IMR-90 (cell line): Measurements from ENCODE around the gene FMN1. TPM values are rescaled to one million over a fixed set of nuclear protein-coding genes. Genes with fewer than 3 reads are reported as not detected.

Experiments used
- ATAC-seq: fragments of 200-7000 bp; cut with Tn5 transposase; 2 replicates; pipeline ENCODE4 v1.9.1; 2020; ENCODE audit warnings: low read depth, mild to moderate bottlenecking, moderate library complexity
- BruUV-seq: library from RNA; stranded (reverse); fragments of 400-500 nt; replicated peaks from 2 replicates; lab custom pipeline; 2021; lab: Mats Ljungman, UMichigan
- CTCF ChIA-PET: fragments of 300-600 bp; formaldehyde crosslinking; extraction: SDS; loops from one replicate; lab custom pipeline; 2021; ENCODE audit warnings: antibody characterized with exemption; lab: Yijun Ruan, JAX
- POLR2A ChIA-PET: fragments of 300-600 bp; sonication (Branson Sonifier 250); formaldehyde crosslinking; loops from one replicate; lab custom pipeline; 2022; ENCODE audit warnings: antibody characterized with exemption; ENCODE audit not compliant: unreplicated experiment; lab: Charles Lee
- DNase-seq: peaks from one replicate; pipeline ENCODE4 v3.0.0; 2013
- H2AFZ ChIP-seq: replicated peaks from 2 replicates; pipeline ENCODE3; 2013; ENCODE audit warnings: low read length, mild to moderate bottlenecking; ENCODE audit not compliant: poor library complexity
- H2AK5ac ChIP-seq: 2 replicates; pipeline ENCODE4 v1.6.1; 2013; ENCODE audit warnings: low read depth, low read length, inconsistent platforms
- H2AK9ac ChIP-seq: replicated peaks from 2 replicates; pipeline ENCODE3; 2013; ENCODE audit warnings: mild to moderate bottlenecking, low read depth, low read length, moderate library complexity; ENCODE audit not compliant: poor library complexity
- H2BK120ac ChIP-seq: 2 replicates; pipeline ENCODE4 v1.6.1; 2013; ENCODE audit warnings: low read depth, low read length, inconsistent platforms
- H2BK15ac ChIP-seq: 3 replicates; pipeline ENCODE4 v1.6.1; 2013; ENCODE audit warnings: low read depth, low read length, inconsistent platforms
- H2BK20ac ChIP-seq: 2 replicates; pipeline ENCODE4 v1.6.1; 2013; ENCODE audit warnings: low read depth, mild to moderate bottlenecking, inconsistent platforms, low read length, moderate library complexity
- H2BK5ac ChIP-seq: 2 replicates; pipeline ENCODE4 v1.6.1; 2013; ENCODE audit warnings: mild to moderate bottlenecking, low read depth, low read length, inconsistent platforms; ENCODE audit not compliant: poor library complexity, severe bottlenecking
- H3K14ac ChIP-seq: replicated peaks from 2 replicates; pipeline ENCODE4 v1.6.1; 2013; ENCODE audit warnings: low read depth, low read length, inconsistent platforms
- H3K18ac ChIP-seq: 2 replicates; pipeline ENCODE4 v1.6.1; 2013; ENCODE audit warnings: low read depth, low read length, control low read depth
- H3K23ac ChIP-seq: 2 replicates; pipeline ENCODE4 v1.6.1; 2013; ENCODE audit warnings: low read depth, low read length, inconsistent platforms
- H3K27ac ChIP-seq: 2 replicates; pipeline ENCODE4 v1.5.1; 2013; ENCODE audit warnings: mild to moderate bottlenecking, control low read depth, low read length; ENCODE audit not compliant: insufficient read depth
- H3K27me3 ChIP-seq: 2 replicates; pipeline ENCODE4 v1.6.1; 2013; ENCODE audit warnings: low read length; ENCODE audit not compliant: control insufficient read depth, insufficient read depth
- H3K36me3 ChIP-seq: 2 replicates; pipeline ENCODE4 v1.6.1; 2013; ENCODE audit warnings: low read length, mixed read lengths; ENCODE audit not compliant: control insufficient read depth, insufficient read depth
- H3K4ac ChIP-seq: 2 replicates; pipeline ENCODE4 v1.6.1; 2013; ENCODE audit warnings: low read depth, low read length, inconsistent platforms
- H3K4me1 ChIP-seq: 2 replicates; pipeline ENCODE4 v1.6.1; 2013; ENCODE audit warnings: low read length, mixed read lengths; ENCODE audit not compliant: control insufficient read depth, insufficient read depth
- H3K4me2 ChIP-seq: 2 replicates; pipeline ENCODE4 v1.6.1; 2013; ENCODE audit warnings: low read depth, mild to moderate bottlenecking, control low read depth, low read length, moderate library complexity
- H3K4me3 ChIP-seq: 2 replicates; pipeline ENCODE4 v1.5.1; 2013; ENCODE audit warnings: low read depth, mild to moderate bottlenecking, control low read depth, low read length, moderate library complexity; ENCODE audit not compliant: insufficient read depth
- H3K56ac ChIP-seq: 2 replicates; pipeline ENCODE4 v1.6.1; 2013; ENCODE audit warnings: low read length, inconsistent platforms; ENCODE audit not compliant: insufficient read depth; ENCODE audit errors: extremely low read depth
- H3K79me1 ChIP-seq, 2 experiments: 2 replicates each; pipeline ENCODE4 v1.6.1; 2013; ENCODE audit warnings: low read length in 2 of 2, inconsistent platforms in 1 of 2, low read depth in 1 of 2
- H3K9ac ChIP-seq: 2 replicates; pipeline ENCODE4 v1.6.1; 2013; ENCODE audit warnings: low read depth, low read length, control low read depth
- H3K9me1 ChIP-seq: 2 replicates; pipeline ENCODE4 v1.6.1; 2013; ENCODE audit warnings: low read length, inconsistent platforms; ENCODE audit not compliant: insufficient read depth
- H3K9me3 ChIP-seq: 2 replicates; pipeline ENCODE4 v1.6.1; 2013; ENCODE audit warnings: low read length; ENCODE audit not compliant: control insufficient read depth, insufficient read depth
- H4K20me1 ChIP-seq: 2 replicates; pipeline ENCODE4 v1.6.1; 2013; ENCODE audit warnings: low read length, inconsistent platforms; ENCODE audit not compliant: insufficient read depth
- H4K5ac ChIP-seq: 2 replicates; pipeline ENCODE4 v1.6.1; 2013; ENCODE audit warnings: mild to moderate bottlenecking, low read depth, low read length, control low read depth
- H4K8ac ChIP-seq, 2 experiments: 2 replicates each; pipeline ENCODE4 v1.6.1; 2013; ENCODE audit warnings: low read depth in 2 of 2, low read length in 2 of 2, control low read depth in 1 of 2, inconsistent platforms in 1 of 2
- H4K91ac ChIP-seq: 2 replicates; pipeline ENCODE4 v1.6.1; 2013; ENCODE audit warnings: low read depth, low read length, inconsistent platforms; ENCODE audit not compliant: insufficient read depth
- BHLHE40 ChIP-seq: fragments of 150-350 bp; IDR thresholded peaks from 2 replicates; pipeline ENCODE4 v1.6.1; 2016; ENCODE audit warnings: mild to moderate bottlenecking, low read depth, low read length
- CEBPB ChIP-seq: IDR thresholded peaks from 2 replicates; pipeline ENCODE4 v1.6.1; 2012; ENCODE audit warnings: low read depth, low read length, improper control_type of control experiment
- CHD1 ChIP-seq: IDR thresholded peaks from 2 replicates; pipeline ENCODE4 v1.6.1; 2012; ENCODE audit warnings: low read depth, low read length, improper control_type of control experiment
- FOS ChIP-seq: fragments of 150-350 bp; IDR thresholded peaks from 2 replicates; pipeline ENCODE4 v1.6.1; 2016; ENCODE audit warnings: low read depth, low read length
- MXI1 ChIP-seq: IDR thresholded peaks from 2 replicates; pipeline ENCODE4 v1.6.1; 2012; ENCODE audit warnings: low read depth, mild to moderate bottlenecking, low read length, moderate library complexity, borderline replicate concordance
- NFE2L2 ChIP-seq: fragments of 150-350 bp; IDR thresholded peaks from 2 replicates; pipeline ENCODE4 v1.6.1; 2016; ENCODE audit warnings: low read depth, mild to moderate bottlenecking, low read length
- POLR2A ChIP-seq: IDR thresholded peaks from 2 replicates; pipeline ENCODE4 v1.6.1; 2012; ENCODE audit warnings: mild to moderate bottlenecking, low read depth, low read length
- RAD21 ChIP-seq: IDR thresholded peaks from 2 replicates; pipeline ENCODE4 v1.6.1; 2012; ENCODE audit warnings: low read length, improper control_type of control experiment
- RCOR1 ChIP-seq: IDR thresholded peaks from 2 replicates; pipeline ENCODE4 v1.6.1; 2012; ENCODE audit warnings: mild to moderate bottlenecking, low read length, improper control_type of control experiment; ENCODE audit not compliant: insufficient replicate concordance
- RFX5 ChIP-seq: IDR thresholded peaks from 2 replicates; pipeline ENCODE4 v1.8.0; 2012; ENCODE audit warnings: low read depth, mild to moderate bottlenecking, low read length, moderate library complexity
- SMC3 ChIP-seq: fragments of 150-350 bp; IDR thresholded peaks from 2 replicates; pipeline ENCODE4 v1.6.1; 2016; ENCODE audit warnings: low read depth, mild to moderate bottlenecking, antibody characterized with exemption, low read length, moderate library complexity
- WGBS, 2 experiments: methylation state at CpG; one replicate each; pipeline versions ENCODE4 v1.1.5 to v1.1.7; 2013; ENCODE audit warnings: missing lambda C conversion rate in 2 of 2; ENCODE audit not compliant: insufficient read length in 1 of 2; ENCODE audit errors: extremely low coverage in 2 of 2; 5-methylcytosine and 5-hydroxymethylcytosine counted together
- dilution Hi-C: fragments of 300-500 bp; cut with HindIII; formaldehyde crosslinking; loops from one replicate; pipeline ENCODE4 v1.14.3; 2018; ENCODE audit warnings: low sequenced_read_pairs; ENCODE audit not compliant: unreplicated experiment
- in situ Hi-C: fragments of 300-500 bp; cut with MboI; formaldehyde crosslinking; loops from 3 replicates; pipeline ENCODE4 v1.14.3; 2019; ENCODE audit warnings: low sequenced_read_pairs, inconsistent platforms, mixed read lengths
- intact Hi-C: fragments of 100-400 bp; cut with micrococcal nuclease; formaldehyde crosslinking; loops from 2 replicates; pipeline ENCODE4 v1.10.0; 2022
- polyA plus RNA-seq, 3 experiments: library from polyadenylated mRNA; depleted of rRNA; stranded (reverse); fragments of >200 nt; gene quantifications; 2 replicates each; pipeline ENCODE4 v1.2.3, GENCODE V29; 2012; ENCODE audit warnings: low replicate concordance in 1 of 3
- total RNA-seq: library from RNA; depleted of rRNA; stranded (reverse); fragments of >200 nt; gene quantifications from 2 replicates; pipeline ENCODE4 v1.2.3, GENCODE V29; 2012
- TF ChIP-seq, protein P1 (sequence below): conservative IDR thresholded peaks from 2 replicates; pipeline ENCODE4 v1.5.1; 2012; ENCODE audit warnings: mild to moderate bottlenecking, low read depth, low read length, improper control_type of control experiment
- TF ChIP-seq, protein P2 (sequence below): fragments of 150-350 bp; IDR thresholded peaks from 2 replicates; pipeline ENCODE4 v1.6.1; 2017; ENCODE audit warnings: mild to moderate bottlenecking, antibody characterized with exemption, low read length, low read depth
- TF ChIP-seq, protein P3 (sequence below): fragments of 150-350 bp; IDR thresholded peaks from 2 replicates; pipeline ENCODE4 v1.6.1; 2016; ENCODE audit warnings: low read depth, mild to moderate bottlenecking, low read length, moderate library complexity, borderline replicate concordance

FMN1 gene
- total and polyA plus RNA-seq, 2 of the 4 experiments (the other 2 are of a cell fraction) = 7.3 to 17.6 TPM

DNA sequence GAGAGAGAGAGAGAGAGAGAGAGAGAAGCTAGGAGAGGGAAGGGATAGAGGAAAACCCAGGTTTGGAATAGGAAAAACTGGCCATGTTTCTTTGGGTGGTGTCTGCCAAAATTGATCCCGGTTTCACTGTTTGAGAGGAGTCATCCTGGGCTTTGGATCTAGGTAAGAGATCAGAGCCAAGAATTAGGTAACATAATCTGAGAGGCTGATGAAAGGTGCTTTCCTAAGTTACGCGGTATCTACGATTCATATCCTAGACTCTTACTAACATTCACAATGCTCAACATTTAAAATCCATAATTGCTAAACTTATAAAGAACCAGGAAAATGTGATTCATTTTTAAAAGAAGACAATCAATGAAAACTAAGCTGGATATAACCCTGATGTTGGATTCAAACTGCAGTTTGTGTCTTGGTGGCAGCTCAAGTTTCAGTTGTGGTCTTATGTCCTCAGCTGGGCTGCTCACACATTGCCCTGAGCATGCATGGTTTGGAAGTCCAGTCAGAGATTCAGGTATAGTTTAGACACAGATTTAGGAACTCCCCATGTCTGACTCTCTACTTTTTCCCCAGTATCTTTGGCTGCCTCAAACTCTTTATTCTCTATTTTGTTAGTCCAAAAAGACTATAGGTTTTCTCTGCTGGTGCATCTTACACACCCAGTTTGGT lies 42.5 kb upstream of the FMN1 start:
- in situ Hi-C loops = loop anchor here (10.0 kb wide), 1 partner anchor 468 kb away; no protein-coding TSS in a partner anchor
- ChIA-PET POLR2A (interaction anchor here (0.6 kb wide), 1 partner anchor 21 kb away, joined by 5 read pairs; no protein-coding TSS in a partner anchor), CTCF (interaction anchor here (1.4 kb wide), 1 partner anchor 464 kb away, joined by 5 read pairs; no protein-coding TSS in a partner anchor)
- H3K4me3 ChIP-seq = no peak overlapping the region
- H3K4me1 ChIP-seq = no peaks in the 10 kb centered on the region
- no peak overlapping the region for H3K9ac ChIP-seq
- no peaks in the 10 kb centered on the region for H3K9me3 ChIP-seq
- H3K4me2 ChIP-seq = no peak overlapping the region
- no peak overlapping the region for H2AK5ac ChIP-seq
- H3K56ac ChIP-seq = no peak overlapping the region
- TF ChIP-seq, protein P1, sequence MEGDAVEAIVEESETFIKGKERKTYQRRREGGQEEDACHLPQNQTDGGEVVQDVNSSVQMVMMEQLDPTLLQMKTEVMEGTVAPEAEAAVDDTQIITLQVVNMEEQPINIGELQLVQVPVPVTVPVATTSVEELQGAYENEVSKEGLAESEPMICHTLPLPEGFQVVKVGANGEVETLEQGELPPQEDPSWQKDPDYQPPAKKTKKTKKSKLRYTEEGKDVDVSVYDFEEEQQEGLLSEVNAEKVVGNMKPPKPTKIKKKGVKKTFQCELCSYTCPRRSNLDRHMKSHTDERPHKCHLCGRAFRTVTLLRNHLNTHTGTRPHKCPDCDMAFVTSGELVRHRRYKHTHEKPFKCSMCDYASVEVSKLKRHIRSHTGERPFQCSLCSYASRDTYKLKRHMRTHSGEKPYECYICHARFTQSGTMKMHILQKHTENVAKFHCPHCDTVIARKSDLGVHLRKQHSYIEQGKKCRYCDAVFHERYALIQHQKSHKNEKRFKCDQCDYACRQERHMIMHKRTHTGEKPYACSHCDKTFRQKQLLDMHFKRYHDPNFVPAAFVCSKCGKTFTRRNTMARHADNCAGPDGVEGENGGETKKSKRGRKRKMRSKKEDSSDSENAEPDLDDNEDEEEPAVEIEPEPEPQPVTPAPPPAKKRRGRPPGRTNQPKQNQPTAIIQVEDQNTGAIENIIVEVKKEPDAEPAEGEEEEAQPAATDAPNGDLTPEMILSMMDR = no peak
- TF ChIP-seq CHD1 = no peak
- TF ChIP-seq, protein P2, sequence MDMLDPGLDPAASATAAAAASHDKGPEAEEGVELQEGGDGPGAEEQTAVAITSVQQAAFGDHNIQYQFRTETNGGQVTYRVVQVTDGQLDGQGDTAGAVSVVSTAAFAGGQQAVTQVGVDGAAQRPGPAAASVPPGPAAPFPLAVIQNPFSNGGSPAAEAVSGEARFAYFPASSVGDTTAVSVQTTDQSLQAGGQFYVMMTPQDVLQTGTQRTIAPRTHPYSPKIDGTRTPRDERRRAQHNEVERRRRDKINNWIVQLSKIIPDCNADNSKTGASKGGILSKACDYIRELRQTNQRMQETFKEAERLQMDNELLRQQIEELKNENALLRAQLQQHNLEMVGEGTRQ = no peak
- no peak for TF ChIP-seq POLR2A
- TF ChIP-seq, protein P3, sequence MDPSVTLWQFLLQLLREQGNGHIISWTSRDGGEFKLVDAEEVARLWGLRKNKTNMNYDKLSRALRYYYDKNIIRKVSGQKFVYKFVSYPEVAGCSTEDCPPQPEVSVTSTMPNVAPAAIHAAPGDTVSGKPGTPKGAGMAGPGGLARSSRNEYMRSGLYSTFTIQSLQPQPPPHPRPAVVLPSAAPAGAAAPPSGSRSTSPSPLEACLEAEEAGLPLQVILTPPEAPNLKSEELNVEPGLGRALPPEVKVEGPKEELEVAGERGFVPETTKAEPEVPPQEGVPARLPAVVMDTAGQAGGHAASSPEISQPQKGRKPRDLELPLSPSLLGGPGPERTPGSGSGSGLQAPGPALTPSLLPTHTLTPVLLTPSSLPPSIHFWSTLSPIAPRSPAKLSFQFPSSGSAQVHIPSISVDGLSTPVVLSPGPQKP = no peak
- TF ChIP-seq BHLHE40 = no peak
- TF ChIP-seq NFE2L2 = no peak
- no peak for TF ChIP-seq MXI1
- TF ChIP-seq RAD21 = no peak
- TF ChIP-seq RFX5 = no peak
- TF ChIP-seq FOS = no peak
- no peak for TF ChIP-seq CEBPB
- no peak for TF ChIP-seq RCOR1
- TF ChIP-seq SMC3 = no peak
- no peak overlapping the region for H2BK120ac ChIP-seq
- BruUV-seq = no TSS peak
- H3K9me1 ChIP-seq = no peaks in the 10 kb centered on the region
- no peak overlapping the region for H3K27ac ChIP-seq
- H4K20me1 ChIP-seq = no peaks in the 10 kb centered on the region
- H3K14ac ChIP-seq = no peak overlapping the region
- no peak overlapping the region for H2BK5ac ChIP-seq
- no peak for ATAC-seq
- intact Hi-C loops = no loop called here
- no peak overlapping the region for H4K8ac ChIP-seq
- no peak for DNase-seq
- no peak overlapping the region for H2AK9ac ChIP-seq
- H3K79me1 ChIP-seq = no peaks in the 10 kb centered on the region
- whole genome bisulfite sequencing, 2 experiments = no CpG with 5 or more reads among the region's 4 CpGs
- no peak overlapping the region for H2BK15ac ChIP-seq
- H4K5ac ChIP-seq = no peak overlapping the region
- no peak overlapping the region for H3K4ac ChIP-seq
- H4K91ac ChIP-seq = no peak overlapping the region
- H3K23ac ChIP-seq = no peak overlapping the region
- H3K36me3 ChIP-seq = no peaks in the 10 kb centered on the region
- H3K18ac ChIP-seq = no peak overlapping the region
- no peak overlapping the region for H2BK20ac ChIP-seq
- dilution Hi-C loops = no loop called here
- H2AFZ ChIP-seq = no peak overlapping the region
- peaks cover 22% of the 10 kb centered on the region for H3K27me3 ChIP-seq
